Peyer's patch (tissue), 4 donors: ENCODE results near the gene AEBP2. TPM values are rescaled to one million over a fixed set of nuclear protein-coding genes. Genes with fewer than 3 reads are reported as not detected.
"Not testable (repeated sequence)": the region's sequence is repeated elsewhere in the genome, so short reads cannot be mapped to it uniquely, and the experiment has no call there.

Experiments used
- DNase-seq, 3 donors: peaks; one replicate each; pipeline ENCODE4 v3.0.0-alpha.2; 2017 to 2019
- H3K27ac ChIP-seq, 4 donors: fragments of 200-600 bp; sonication (generic); one replicate each; pipeline ENCODE4 v1.5.1; 2016 to 2019
- H3K27me3 ChIP-seq, 2 donors: fragments of 200-600 bp; sonication (generic); one replicate each; pipeline ENCODE4 v1.5.1; 2019
- H3K36me3 ChIP-seq, 3 donors: fragments of 200-600 bp; sonication (generic); one replicate each; pipeline ENCODE4 v1.5.1; 2016 to 2019
- H3K4me1 ChIP-seq, 4 donors: fragments of 200-600 bp; sonication (generic); one replicate each; pipeline ENCODE4 v1.5.1; 2016 to 2019
- H3K4me3 ChIP-seq, 4 donors: fragments of 200-600 bp; sonication (generic); 1 replicate in 3 of 4; 2 replicates in 1 of 4; pipeline ENCODE4 v1.5.1; 2016 to 2019; ENCODE audit warnings: mild to moderate bottlenecking in 1 of 4
- H3K9me3 ChIP-seq, 4 donors: fragments of 200-600 bp; sonication (generic); one replicate each; pipeline ENCODE4 v1.5.1; 2016 to 2019; ENCODE audit warnings: mild to moderate bottlenecking in 1 of 4
- POLR2A ChIP-seq, 2 donors: fragments of 450-650 bp; IDR thresholded peaks; one replicate each; pipeline ENCODE4 v1.5.1; 2017; ENCODE audit warnings: antibody characterized with exemption in 2 of 2, mild to moderate bottlenecking in 2 of 2, moderate library complexity in 2 of 2
- total RNA-seq, 4 donors: library from RNA; depleted of rRNA; stranded (reverse); fragments of >200 nt; gene quantifications; one replicate each; pipeline ENCODE4 v1.1.0, GENCODE V29; 2016
- TF ChIP-seq, protein P1 (sequence below), 6 experiments: fragments of 450-650 bp in 4 of 6; fragments of 200-600 bp in 2 of 6; sonication (generic) in 1 of 6; IDR thresholded peaks; one replicate each; pipeline ENCODE4 v1.5.1; 2017 to 2019; ENCODE audit warnings: antibody characterized with exemption in 6 of 6, mild to moderate bottlenecking in 3 of 6, moderate library complexity in 1 of 6

AEBP2 gene
- total RNA-seq, 4 donors from 2014 or later = 22.9 to 58.4 (median 42.3) TPM

- Histone ChIP-seq H3K4me1 (no peaks in the 10 kb centered on the region), H3K4me3 (no peak overlapping the region), H3K27me3 (no peaks in the 10 kb centered on the region), H3K36me3 (no peaks in the 10 kb centered on the region), H3K9me3 (no peaks in the 10 kb centered on the region), H3K27ac (no peak overlapping the region)
- DNase-seq = peak in 1 of 3 donors; percentile 6
- no peak for TF ChIP-seq POLR2A (IDR thresholded peaks at IDR 0.05)
Measured at GRCh38 chr12:19398376-19399363, 40.6 kb upstream of the AEBP2 start.

GRCh38 chr12:19400649-19401285 is 38.5 kb upstream of the AEBP2 start:
- not testable (repeated sequence) for DNase-seq, H3K27me3 ChIP-seq, H3K27ac ChIP-seq, H3K4me1 ChIP-seq, H3K4me3 ChIP-seq, H3K9me3 ChIP-seq, H3K36me3 ChIP-seq

DNA sequence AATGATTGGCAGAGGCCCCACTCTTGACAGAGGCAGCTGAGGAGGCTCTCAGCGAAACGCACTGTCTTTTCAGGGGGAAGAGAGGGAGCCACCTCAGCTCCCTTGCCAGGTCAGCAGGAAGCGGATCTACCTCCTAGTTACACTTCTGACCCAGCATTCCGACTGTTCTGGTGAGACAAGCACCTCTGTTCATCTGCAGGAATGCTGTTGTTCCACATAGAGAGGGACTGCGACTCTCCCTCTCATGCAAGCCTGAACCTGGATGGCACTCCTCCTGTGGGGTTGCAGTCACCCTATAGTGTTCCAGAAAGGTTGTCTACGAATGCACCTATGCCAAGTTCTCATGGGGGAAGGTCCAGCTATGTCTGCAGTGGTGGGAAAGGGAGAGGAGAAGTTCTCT is 37.1 kb upstream of the AEBP2 start:
- DNase-seq = no peak
- no peaks in the 10 kb centered on the region for H3K9me3 ChIP-seq
- TF ChIP-seq, protein P1, sequence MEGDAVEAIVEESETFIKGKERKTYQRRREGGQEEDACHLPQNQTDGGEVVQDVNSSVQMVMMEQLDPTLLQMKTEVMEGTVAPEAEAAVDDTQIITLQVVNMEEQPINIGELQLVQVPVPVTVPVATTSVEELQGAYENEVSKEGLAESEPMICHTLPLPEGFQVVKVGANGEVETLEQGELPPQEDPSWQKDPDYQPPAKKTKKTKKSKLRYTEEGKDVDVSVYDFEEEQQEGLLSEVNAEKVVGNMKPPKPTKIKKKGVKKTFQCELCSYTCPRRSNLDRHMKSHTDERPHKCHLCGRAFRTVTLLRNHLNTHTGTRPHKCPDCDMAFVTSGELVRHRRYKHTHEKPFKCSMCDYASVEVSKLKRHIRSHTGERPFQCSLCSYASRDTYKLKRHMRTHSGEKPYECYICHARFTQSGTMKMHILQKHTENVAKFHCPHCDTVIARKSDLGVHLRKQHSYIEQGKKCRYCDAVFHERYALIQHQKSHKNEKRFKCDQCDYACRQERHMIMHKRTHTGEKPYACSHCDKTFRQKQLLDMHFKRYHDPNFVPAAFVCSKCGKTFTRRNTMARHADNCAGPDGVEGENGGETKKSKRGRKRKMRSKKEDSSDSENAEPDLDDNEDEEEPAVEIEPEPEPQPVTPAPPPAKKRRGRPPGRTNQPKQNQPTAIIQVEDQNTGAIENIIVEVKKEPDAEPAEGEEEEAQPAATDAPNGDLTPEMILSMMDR (IDR thresholded peaks at IDR 0.05) = no peak
- TF ChIP-seq POLR2A (IDR thresholded peaks at IDR 0.05) = no peak

GRCh38 chr12:19402743-19403431 is 36.4 kb upstream of the AEBP2 start:
- H3K27me3 ChIP-seq = no peaks in the 10 kb centered on the region
- DNase-seq = no peak
- no peaks in the 10 kb centered on the region for H3K9me3 ChIP-seq
- no peaks in the 10 kb centered on the region for H3K36me3 ChIP-seq
- no peaks in the 10 kb centered on the region for H3K4me1 ChIP-seq
- H3K27ac ChIP-seq = no peak overlapping the region
- TF ChIP-seq, protein P1 (IDR thresholded peaks at IDR 0.05) = no peak
- TF ChIP-seq POLR2A (IDR thresholded peaks at IDR 0.05) = no peak
- no peak overlapping the region for H3K4me3 ChIP-seq

More for the DNA sequence above, 37.1 kb upstream of the AEBP2 start:
- Histone ChIP-seq H3K4me3 (no peak overlapping the region), H3K36me3 (no peaks in the 10 kb centered on the region), H3K27ac (no peak overlapping the region), H3K4me1 (no peaks in the 10 kb centered on the region), H3K27me3 (no peaks in the 10 kb centered on the region)

- H3K36me3 ChIP-seq = no peaks in the 10 kb centered on the region
- no peak overlapping the region for H3K27ac ChIP-seq
- no peak overlapping the region for H3K4me3 ChIP-seq
- no peak for DNase-seq
- no peak for TF ChIP-seq POLR2A (IDR thresholded peaks at IDR 0.05)
- TF ChIP-seq, protein P1 (IDR thresholded peaks at IDR 0.05) = no peak
- no peaks in the 10 kb centered on the region for H3K27me3 ChIP-seq
- no peaks in the 10 kb centered on the region for H3K9me3 ChIP-seq
- no peaks in the 10 kb centered on the region for H3K4me1 ChIP-seq
Measured at GRCh38 chr12:19404242-19404880, 34.9 kb upstream of the AEBP2 start.

GRCh38 chr12:19409376-19409775 is 29.9 kb upstream of the AEBP2 start:
- no peaks in the 10 kb centered on the region for H3K4me1 ChIP-seq
- no peaks in the 10 kb centered on the region for H3K27me3 ChIP-seq
- TF ChIP-seq POLR2A (IDR thresholded peaks at IDR 0.05) = no peak
- no peak for DNase-seq
- no peaks in the 10 kb centered on the region for H3K36me3 ChIP-seq
- no peaks in the 10 kb centered on the region for H3K9me3 ChIP-seq
- H3K27ac ChIP-seq = no peak overlapping the region
- H3K4me3 ChIP-seq = no peak overlapping the region
